ENCODE data around the gene EXOC3.
A peak's percentile ranks its signal among the peaks of the same experiment; 100 is the strongest.
"Not testable (repeated sequence)": the region's sequence is repeated elsewhere in the genome, so short reads cannot be mapped to it uniquely, and the experiment has no call there.

EXOC3 gene

GRCh38 chr5:402615-403359 is 40.2 kb upstream of the EXOC3 start:
- Mint-ChIP-seq H3K36me3 (peaks cover 47% of the 10 kb centered on the region), H3K4me1 (peaks cover 17% of the 10 kb centered on the region)

DNA sequence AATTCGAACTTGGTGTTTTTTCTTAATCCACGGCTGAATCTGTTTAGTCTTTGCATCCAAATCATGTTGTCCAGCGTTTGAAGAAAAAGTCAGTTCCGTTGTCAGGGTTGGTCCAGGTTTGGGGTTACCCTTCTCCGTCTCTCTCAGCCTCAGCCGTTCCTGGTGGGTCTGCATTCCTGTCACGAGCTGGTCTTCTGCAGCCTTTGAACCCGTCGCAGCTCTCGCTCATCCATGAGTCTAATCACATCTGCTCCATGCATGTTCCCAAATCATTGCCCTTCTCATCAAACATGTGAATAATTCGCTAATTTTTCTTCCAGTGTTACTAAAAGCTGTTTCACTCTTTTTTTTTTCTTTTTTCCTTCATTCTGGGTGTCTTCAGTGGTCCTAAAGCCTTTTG is 39.0 kb upstream of the EXOC3 start:
- peaks cover 38% of the 10 kb centered on the region for H3K36me3 Mint-ChIP-seq
- no peaks in the 10 kb centered on the region for H3K9me3 Mint-ChIP-seq
- ATAC-seq (no peak), DNase-seq (ENCODE audit: low spot score in 2 of 2) (no peak)
- H3K4me1 Mint-ChIP-seq: peaks cover 17% of the 10 kb centered on the region
- no peak overlapping the region for H3K27ac Mint-ChIP-seq
- H3K4me3 Mint-ChIP-seq: no peak overlapping the region

More at GRCh38 chr5:402615-403359, 40.2 kb upstream of the EXOC3 start:
- DNase-seq (ENCODE audit: low spot score in 2 of 2): peak in 1 of 2 donors; percentile 35
- peak; percentile 49 for ATAC-seq
- Mint-ChIP-seq H3K27ac (no peak overlapping the region), H3K9me3 (no peaks in the 10 kb centered on the region), H3K4me3 (no peak overlapping the region)

DNA sequence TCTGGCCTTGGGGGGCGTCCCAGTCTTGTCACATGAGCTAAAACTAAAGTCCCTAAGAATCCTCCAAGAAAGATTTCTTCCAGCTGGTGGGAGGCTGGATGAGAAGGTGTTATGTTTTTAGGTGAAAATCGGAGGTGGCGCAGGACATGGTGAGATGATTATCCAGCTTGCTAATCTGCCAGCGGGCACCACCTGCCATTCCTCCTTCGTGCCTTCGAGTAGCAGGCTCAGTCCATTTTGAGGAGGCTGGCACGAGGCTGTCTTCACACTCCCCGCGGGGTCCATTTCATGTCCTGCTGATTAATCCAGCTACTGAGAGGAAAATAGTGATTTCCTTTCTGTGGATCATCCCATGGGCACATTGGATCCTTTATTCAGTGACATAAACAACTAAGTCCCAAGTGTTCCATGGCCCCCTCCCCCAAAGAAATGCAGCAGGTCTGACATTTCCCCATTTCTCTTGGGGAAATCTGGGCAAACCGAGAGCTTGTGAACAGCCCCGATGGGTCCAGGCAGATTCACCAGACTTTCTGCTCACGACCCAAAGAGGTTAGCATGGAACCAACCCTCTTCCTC is 38.2 kb upstream of the EXOC3 start:
- H3K36me3 Mint-ChIP-seq: peaks cover 30% of the 10 kb centered on the region
- DNase-seq (ENCODE audit: low spot score in 2 of 2): no peak
- ATAC-seq: no peak
- no peaks in the 10 kb centered on the region for H3K9me3 Mint-ChIP-seq
- no peak overlapping the region for H3K4me3 Mint-ChIP-seq
- H3K4me1 Mint-ChIP-seq: peaks cover 13% of the 10 kb centered on the region
- no peak overlapping the region for H3K27ac Mint-ChIP-seq

- Mint-ChIP-seq H3K27ac (no peak overlapping the region), H3K4me3 (no peak overlapping the region), H3K4me1 (peaks cover 7% of the 10 kb centered on the region), H3K9me3 (no peaks in the 10 kb centered on the region), H3K36me3 (peaks cover 23% of the 10 kb centered on the region)
- DNase-seq (ENCODE audit: low spot score in 2 of 2) (no peak), ATAC-seq (no peak)
These were observed 37.6 kb upstream of the EXOC3 start for GRCh38 chr5:405421-405820.

GRCh38 chr5:406041-406440 is 36.9 kb upstream of the EXOC3 start:
- Mint-ChIP-seq H3K36me3 (peaks cover 19% of the 10 kb centered on the region), H3K27ac (peak overlapping the region; percentile 53), H3K9me3 (no peaks in the 10 kb centered on the region), H3K4me1 (peaks cover 7% of the 10 kb centered on the region), H3K4me3 (no peak overlapping the region)
- DNase-seq (ENCODE audit: low spot score in 2 of 2) (no peak), ATAC-seq (no peak)

- no peak for ATAC-seq
- Mint-ChIP-seq H3K9me3 (no peaks in the 10 kb centered on the region), H3K4me3 (no peak overlapping the region), H3K36me3 (peaks cover 18% of the 10 kb centered on the region), H3K27ac (no peak overlapping the region), H3K4me1 (peaks cover 15% of the 10 kb centered on the region)
- no peak for DNase-seq (ENCODE audit: low spot score in 2 of 2)
These were observed 35.9 kb upstream of the EXOC3 start for GRCh38 chr5:407051-407450.

DNA sequence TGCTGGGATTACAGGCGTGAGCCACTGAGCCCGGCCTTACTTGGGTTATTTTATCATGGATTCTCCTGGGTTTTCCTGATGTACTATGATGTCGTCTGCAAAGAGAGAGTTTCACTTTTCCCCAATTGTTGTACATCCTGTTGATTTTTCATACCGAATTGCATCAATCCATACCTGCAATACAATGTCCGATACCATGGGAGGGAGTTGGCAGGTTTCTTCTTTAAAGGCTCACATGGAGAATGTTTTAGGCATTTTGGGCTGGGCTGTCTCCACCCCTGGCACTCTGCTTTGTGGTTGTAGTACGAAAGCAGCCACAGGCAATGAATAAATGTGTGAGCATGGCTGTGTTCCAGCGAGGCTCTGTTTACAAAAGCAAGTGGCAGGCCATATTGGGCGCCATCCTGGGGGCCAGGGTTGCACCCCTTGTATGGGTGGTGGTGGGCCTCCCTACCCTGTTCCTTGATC is 35.1 kb upstream of the EXOC3 start:
- peaks cover 21% of the 10 kb centered on the region for H3K36me3 Mint-ChIP-seq
- no peak for DNase-seq (ENCODE audit: low spot score in 2 of 2)
- no peak for ATAC-seq
- H3K4me1 Mint-ChIP-seq: peaks cover 16% of the 10 kb centered on the region
- no peak overlapping the region for H3K27ac Mint-ChIP-seq
- no peaks in the 10 kb centered on the region for H3K9me3 Mint-ChIP-seq
- H3K4me3 Mint-ChIP-seq: no peak overlapping the region

DNA sequence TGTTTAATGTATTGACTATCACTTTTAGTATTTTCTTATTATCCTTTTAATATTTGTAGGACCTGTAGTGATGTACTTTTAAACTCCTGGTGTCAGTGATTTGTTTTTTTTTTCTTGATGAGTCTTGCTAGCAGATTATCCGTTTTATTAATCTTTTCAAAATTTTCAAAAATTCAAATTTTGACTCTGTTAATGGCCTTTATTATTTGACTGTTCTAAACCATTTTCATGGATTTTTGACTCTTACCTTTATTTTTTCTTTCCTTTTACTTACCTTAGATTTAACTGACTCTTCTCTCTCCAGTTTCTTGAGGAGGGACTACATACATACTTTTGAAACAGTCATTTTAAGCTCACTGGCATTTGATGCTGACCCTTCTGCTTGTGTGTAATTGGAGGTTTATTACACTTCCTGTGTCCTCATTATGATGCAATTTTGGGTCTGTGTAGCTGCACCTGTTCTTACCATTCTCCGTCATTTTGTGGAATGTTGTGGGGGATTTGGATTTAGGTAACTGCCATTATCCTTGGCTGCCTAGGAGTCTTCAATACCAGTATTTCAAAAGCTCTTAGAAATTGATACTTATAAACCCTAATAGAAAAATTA is 32.0 kb upstream of the EXOC3 start:
- peaks cover 24% of the 10 kb centered on the region for H3K4me1 Mint-ChIP-seq
- ATAC-seq: no peak
- H3K4me3 Mint-ChIP-seq: no peak overlapping the region
- no peak overlapping the region for H3K27ac Mint-ChIP-seq
- H3K9me3 Mint-ChIP-seq: no peaks in the 10 kb centered on the region
- H3K36me3 Mint-ChIP-seq: peaks cover 24% of the 10 kb centered on the region
- DNase-seq (ENCODE audit: low spot score in 2 of 2): no peak

GRCh38 chr5:411728-412127 is 31.2 kb upstream of the EXOC3 start:
- no peak overlapping the region for H3K4me3 Mint-ChIP-seq
- H3K9me3 Mint-ChIP-seq: no peaks in the 10 kb centered on the region
- DNase-seq (ENCODE audit: low spot score in 2 of 2) (no peak), ATAC-seq (peak; percentile 55)
- no peak overlapping the region for H3K27ac Mint-ChIP-seq
- peaks cover 31% of the 10 kb centered on the region for H3K4me1 Mint-ChIP-seq
- H3K36me3 Mint-ChIP-seq: peaks cover 24% of the 10 kb centered on the region

GRCh38 chr5:414991-415927 is 27.7 kb upstream of the EXOC3 start:
- not testable (repeated sequence) for H3K9me3 Mint-ChIP-seq
- H3K4me1 Mint-ChIP-seq: peaks cover 33% of the 10 kb centered on the region
- peak overlapping the region; percentile 44 for H3K4me3 Mint-ChIP-seq
- DNase-seq (ENCODE audit: low spot score in 2 of 2) (peak in 1 of 2 donors; percentile 71), ATAC-seq (peak; percentile 84)
- H3K27ac Mint-ChIP-seq: peak overlapping the region; percentile 58
- H3K36me3 Mint-ChIP-seq: peaks cover 24% of the 10 kb centered on the region

- DNase-seq (ENCODE audit: low spot score in 2 of 2): no peak
- Mint-ChIP-seq H3K36me3 (peaks cover 24% of the 10 kb centered on the region), H3K4me1 (peaks cover 32% of the 10 kb centered on the region), H3K27ac (peak overlapping the region; percentile 58), H3K9me3 (no peaks in the 10 kb centered on the region), H3K4me3 (peak overlapping the region; percentile 44)
- peak; percentile 92 for ATAC-seq
These were observed 26.9 kb upstream of the EXOC3 start for GRCh38 chr5:415928-416635.

DNA sequence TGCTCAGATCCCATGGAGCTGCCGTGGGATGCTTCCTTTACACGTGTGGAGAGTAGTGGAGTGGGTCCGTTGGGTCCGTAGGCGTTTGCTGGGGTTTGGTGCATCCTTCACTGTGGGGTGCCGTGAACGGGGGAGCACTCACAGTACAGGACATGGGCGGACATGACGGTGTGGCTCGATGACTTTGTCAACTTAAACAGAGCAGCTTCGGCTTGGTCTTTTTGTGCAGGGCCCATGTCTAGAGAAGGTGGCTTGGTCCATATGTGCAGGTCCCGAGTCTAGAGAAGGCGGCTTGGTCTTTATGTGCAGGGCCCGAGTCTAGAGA is 26.4 kb upstream of the EXOC3 start:
- H3K36me3 Mint-ChIP-seq: peaks cover 23% of the 10 kb centered on the region
- DNase-seq (ENCODE audit: low spot score in 2 of 2) (no peak), ATAC-seq (no peak)
- H3K4me3 Mint-ChIP-seq: peak overlapping the region; percentile 44
- no peaks in the 10 kb centered on the region for H3K9me3 Mint-ChIP-seq
- peak overlapping the region; percentile 58 for H3K27ac Mint-ChIP-seq
- peaks cover 30% of the 10 kb centered on the region for H3K4me1 Mint-ChIP-seq

DNA sequence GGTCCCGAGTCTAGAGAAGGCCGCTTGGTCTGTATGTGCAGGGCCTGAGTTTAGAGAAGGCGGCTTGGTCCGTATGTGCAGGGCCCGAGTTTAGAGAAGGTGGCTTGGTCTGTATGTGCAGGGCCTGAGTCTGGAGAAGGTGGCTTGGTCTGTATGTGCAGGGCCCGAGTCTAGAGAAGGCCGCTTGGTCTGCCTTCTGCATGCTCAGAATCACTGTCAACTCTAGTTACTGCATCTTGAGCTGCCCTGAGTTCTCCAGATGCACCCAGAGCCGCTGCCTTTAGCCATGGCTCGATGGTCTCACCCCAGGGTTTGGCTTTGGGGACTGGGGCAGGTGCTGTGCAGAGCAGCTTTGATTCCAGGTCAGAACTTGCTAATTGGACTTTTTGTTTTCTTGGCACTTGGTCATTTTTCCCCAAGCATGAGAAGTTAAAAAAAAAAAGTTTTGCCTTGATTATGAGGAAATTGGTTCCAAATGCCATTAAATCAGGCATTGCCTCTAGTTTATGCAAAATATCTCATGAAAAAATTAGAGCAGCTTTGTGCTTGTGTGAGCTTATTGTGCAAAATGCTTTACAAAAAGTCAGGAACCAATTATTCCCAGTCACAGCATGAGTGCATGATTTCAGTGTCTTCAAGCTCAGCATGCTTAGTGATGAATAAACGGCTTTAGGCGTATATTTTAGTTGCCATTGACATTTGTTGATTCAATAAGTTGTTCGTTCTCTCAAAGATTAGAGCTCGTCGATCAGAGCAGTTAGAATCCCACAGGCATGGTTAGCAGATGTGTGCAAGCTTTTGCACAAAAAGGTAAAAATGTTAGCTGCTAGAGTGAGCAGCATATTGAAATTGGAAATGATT is 25.4 kb upstream of the EXOC3 start:
- no peak overlapping the region for H3K27ac Mint-ChIP-seq
- DNase-seq (ENCODE audit: low spot score in 2 of 2) (no peak), ATAC-seq (no peak)
- H3K36me3 Mint-ChIP-seq: peaks cover 16% of the 10 kb centered on the region
- H3K4me1 Mint-ChIP-seq: peaks cover 28% of the 10 kb centered on the region
- no peak overlapping the region for H3K4me3 Mint-ChIP-seq
- no peaks in the 10 kb centered on the region for H3K9me3 Mint-ChIP-seq
